G401.6 (cell line): ENCODE data around the gene MAPKAPK2.
"Not testable (repeated sequence)": the region's sequence is repeated elsewhere in the genome, so short reads cannot be mapped to it uniquely, and the experiment has no call there.

Experiments
- FAIRE-seq: peaks from 2 replicates; lab custom pipeline; 2012; peaks lifted over from hg19 to GRCh38; lab: Jason Lieb, UNC

MAPKAPK2 gene

GRCh38 chr1:206684478-206685333, at the start of gene MAPKAPK2:
Gene MAPKAPK2, plus strand, starts transcription at chr1:206684905. Its CDS starts 325 bp downstream, at chr1:206685230.
- no peak for FAIRE-seq

- FAIRE-seq = peak; percentile 75
These were observed 49.4 kb upstream of the MAPKAPK2 start, which contains the start of gene DYRK3 for GRCh38 chr1:206635080-206635977. Gene DYRK3, plus strand, starts transcription at chr1:206635536. Its CDS starts 168 bp downstream, at chr1:206635704.

- FAIRE-seq = no peak
These were observed 48.7 kb upstream of the MAPKAPK2 start for GRCh38 chr1:206635978-206636345.

- no peak for FAIRE-seq
These were observed 48.0 kb upstream of the MAPKAPK2 start for GRCh38 chr1:206636671-206637070.

GRCh38 chr1:206637605-206638004, 47.1 kb upstream of the MAPKAPK2 start:
- FAIRE-seq = no peak

- not testable (repeated sequence) for FAIRE-seq
These were observed 42.6 kb upstream of the MAPKAPK2 start for GRCh38 chr1:206642074-206642473.

GRCh38 chr1:206643118-206643698, 41.5 kb upstream of the MAPKAPK2 start:
- no peak for FAIRE-seq

- no peak for FAIRE-seq
These were observed 38.2 kb upstream of the MAPKAPK2 start for GRCh38 chr1:206646504-206646903.

- no peak for FAIRE-seq
These were observed 37.5 kb upstream of the MAPKAPK2 start for GRCh38 chr1:206647224-206647623.

- no peak for FAIRE-seq
These were observed 35.3 kb upstream of the MAPKAPK2 start for GRCh38 chr1:206649261-206649921.

GRCh38 chr1:206651014-206651413, 33.7 kb upstream of the MAPKAPK2 start:
- FAIRE-seq = no peak

GRCh38 chr1:206651958-206652890, 32.5 kb upstream of the MAPKAPK2 start:
- no peak for FAIRE-seq

- no peak for FAIRE-seq
These were observed 30.8 kb upstream of the MAPKAPK2 start for GRCh38 chr1:206653715-206654459.

GRCh38 chr1:206654828-206655227, 29.9 kb upstream of the MAPKAPK2 start:
- FAIRE-seq = no peak

GRCh38 chr1:206655471-206655882, 29.2 kb upstream of the MAPKAPK2 start:
- no peak for FAIRE-seq

GRCh38 chr1:206656936-206657335, 27.8 kb upstream of the MAPKAPK2 start:
- no peak for FAIRE-seq

- FAIRE-seq = no peak
These were observed 27.0 kb upstream of the MAPKAPK2 start for GRCh38 chr1:206657751-206658150.

GRCh38 chr1:206658264-206658980, 26.3 kb upstream of the MAPKAPK2 start:
- FAIRE-seq = no peak

- no peak for FAIRE-seq
These were observed 25.8 kb upstream of the MAPKAPK2 start for GRCh38 chr1:206658981-206659273.

GRCh38 chr1:206660136-206660535, 24.6 kb upstream of the MAPKAPK2 start:
- FAIRE-seq = no peak
